ENCODE measurements around the gene TCF21.
"Not testable (repeated sequence)": the region's sequence is repeated elsewhere in the genome, so short reads cannot be mapped to it uniquely, and the experiment has no call there.

The TCF21 gene

GRCh38 chr6:133923938-133924593 is 35.2 kb downstream of the TCF21 start:
- peak; percentile 82 for DNase-seq (ENCODE audit: low read depth)

DNA sequence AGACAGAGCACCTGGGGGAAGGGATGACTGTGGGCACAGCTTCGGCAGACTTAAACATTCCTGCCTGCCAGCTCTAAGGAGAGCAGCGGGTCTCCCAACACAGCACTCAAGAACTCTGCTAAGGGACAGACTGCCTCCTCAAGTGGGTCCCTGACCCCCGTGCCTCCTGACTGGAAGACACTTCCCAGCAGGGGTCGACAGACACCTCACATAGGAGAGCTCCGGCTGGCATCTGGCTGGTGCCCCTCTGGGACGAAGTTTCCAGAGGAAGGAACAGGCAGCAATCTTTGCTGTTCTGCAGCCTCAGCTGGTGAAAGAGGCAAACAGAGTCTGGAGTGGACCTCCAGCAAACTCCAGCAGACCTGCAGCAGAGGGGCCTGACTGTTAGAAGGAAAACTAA is 42.3 kb downstream of the TCF21 start:
- not testable (repeated sequence) for DNase-seq (ENCODE audit: low read depth)

DNA sequence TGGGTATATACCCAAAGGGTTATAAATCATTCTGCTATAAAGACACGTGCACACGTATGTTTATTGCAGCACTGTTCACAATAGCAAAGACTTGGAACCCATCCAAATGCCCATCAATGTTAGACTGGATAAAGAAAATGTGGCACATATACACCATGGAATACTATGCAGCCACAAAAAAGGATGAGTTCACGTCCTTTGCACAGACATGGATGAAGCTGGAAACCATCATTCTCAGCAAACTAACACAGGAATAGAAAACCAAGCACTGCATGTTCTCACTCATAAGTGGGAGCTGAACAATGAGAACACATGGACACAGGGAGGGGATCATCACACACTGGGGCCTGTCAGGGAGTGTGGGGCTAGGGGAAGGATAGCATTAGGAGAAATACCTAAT is 47.4 kb downstream of the TCF21 start:
- not testable (repeated sequence) for DNase-seq (ENCODE audit: low read depth)

- DNase-seq (ENCODE audit: low read depth), result no peak
These were observed 49.0 kb downstream of the TCF21 start for GRCh38 chr6:133937909-133938308.

GRCh38 chr6:133938533-133938932 is 49.6 kb downstream of the TCF21 start:
- DNase-seq (ENCODE audit: low read depth), result no peak

DNA sequence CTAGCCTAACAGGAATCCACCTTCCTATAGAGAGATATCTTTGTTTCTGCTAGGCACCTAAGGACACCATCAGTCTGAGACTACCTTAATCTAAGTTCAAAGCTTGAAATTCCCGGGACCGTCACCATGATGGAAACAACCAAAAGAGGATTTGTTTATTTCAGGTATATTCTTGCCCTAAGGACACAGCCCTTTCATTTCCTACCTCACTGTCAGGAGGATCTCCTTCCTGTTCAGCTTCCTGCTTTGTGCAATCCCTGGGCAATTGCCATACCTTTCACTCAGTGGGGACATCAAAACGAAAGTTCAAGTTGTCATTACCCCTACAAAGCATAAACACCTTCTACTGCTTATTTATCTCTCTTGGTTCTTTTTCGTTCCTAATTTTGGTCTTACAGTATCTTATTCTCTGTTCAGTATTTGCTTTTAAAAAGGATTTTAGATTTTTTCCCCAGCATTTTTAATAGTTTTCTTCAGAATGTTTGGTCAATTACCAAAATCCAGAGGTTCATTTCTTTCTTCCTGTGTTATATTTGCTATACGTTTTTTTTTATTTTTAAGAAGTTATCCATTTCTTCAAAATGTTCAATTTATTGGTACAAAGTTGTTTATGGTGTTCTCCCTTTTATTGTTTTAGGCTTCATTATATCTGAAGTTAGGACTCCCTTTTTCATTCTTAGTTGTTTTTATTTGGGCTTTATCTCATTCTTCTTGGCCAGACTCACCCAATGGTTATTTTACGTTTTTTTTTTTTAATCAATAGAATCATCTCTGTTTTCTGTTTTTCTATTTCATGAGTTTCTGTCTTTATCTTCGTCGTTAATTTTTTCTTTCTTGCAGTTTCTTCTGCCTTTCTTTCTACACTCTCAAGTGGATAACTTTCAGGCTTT is 51.1 kb downstream of the TCF21 start:
- DNase-seq (ENCODE audit: low read depth), result no peak

Data from EH (cell line).